Measurements from ENCODE around the gene WASHC3. TPM values are rescaled to one million over a fixed set of nuclear protein-coding genes. Genes with fewer than 3 reads are reported as not detected.

WASHC3 gene
- total RNA-seq, 1 donor from 2014 or later, result 49.4 TPM

- H3K4me1 ChIP-seq, result no peaks in the 10 kb centered on the region
- no peak for DNase-seq (ENCODE audit: extremely low spot score in 2 of 2)
- H3K9me3 ChIP-seq, result no peaks in the 10 kb centered on the region
- no peaks in the 10 kb centered on the region for H3K27me3 ChIP-seq
- TF ChIP-seq POLR2AphosphoS5 (IDR thresholded peaks at IDR 0.05; ENCODE audit: insufficient read depth in 1 of 2, low read depth in 1 of 2) (no peak), POLR2A (IDR thresholded peaks at IDR 0.05) (no peak), CTCF (IDR thresholded peaks at IDR 0.05) (no peak)
- peaks cover 0 to 8% of the 10 kb centered on the region in 2 donors for H3K36me3 ChIP-seq
- intact Hi-C loops (cut with DNase I), result no loop called here
- H3K4me3 ChIP-seq, result no peak overlapping the region
- H3K27ac ChIP-seq, result no peak overlapping the region
Measured at GRCh38 chr12:102031852-102032251, 29.9 kb downstream of the WASHC3 start.

- no peaks in the 10 kb centered on the region for H3K27me3 ChIP-seq
- no peak overlapping the region for H3K27ac ChIP-seq
- DNase-seq (ENCODE audit: extremely low spot score in 2 of 2), result no peak
- H3K9me3 ChIP-seq, result no peaks in the 10 kb centered on the region
- no peaks in the 10 kb centered on the region for H3K36me3 ChIP-seq
- intact Hi-C loops (cut with DNase I), result no loop called here
- TF ChIP-seq POLR2A (IDR thresholded peaks at IDR 0.05) (no peak), CTCF (IDR thresholded peaks at IDR 0.05) (no peak), POLR2AphosphoS5 (IDR thresholded peaks at IDR 0.05; ENCODE audit: insufficient read depth in 1 of 2, low read depth in 1 of 2) (no peak)
- no peaks in the 10 kb centered on the region for H3K4me1 ChIP-seq
- no peak overlapping the region for H3K4me3 ChIP-seq
Measured at GRCh38 chr12:102029141-102029540, 32.6 kb downstream of the WASHC3 start.

- H3K27me3 ChIP-seq, result no peaks in the 10 kb centered on the region
- no peak for DNase-seq (ENCODE audit: extremely low spot score in 2 of 2)
- H3K27ac ChIP-seq, result no peak overlapping the region
- no peaks in the 10 kb centered on the region for H3K36me3 ChIP-seq
- H3K4me3 ChIP-seq, result no peak overlapping the region
- H3K9me3 ChIP-seq, result no peaks in the 10 kb centered on the region
- H3K4me1 ChIP-seq, result no peaks in the 10 kb centered on the region
- TF ChIP-seq POLR2A (IDR thresholded peaks at IDR 0.05), result no peak
- TF ChIP-seq POLR2AphosphoS5 (IDR thresholded peaks at IDR 0.05; ENCODE audit: insufficient read depth in 1 of 2, low read depth in 1 of 2), result no peak
- TF ChIP-seq CTCF (IDR thresholded peaks at IDR 0.05), result no peak
- intact Hi-C loops (cut with DNase I), result no loop called here
Measured at GRCh38 chr12:102026728-102027127, 35.1 kb downstream of the WASHC3 start.

- DNase-seq (ENCODE audit: extremely low spot score in 2 of 2), result no peak
- no peaks in the 10 kb centered on the region for H3K36me3 ChIP-seq
- H3K4me1 ChIP-seq, result no peaks in the 10 kb centered on the region
- no peaks in the 10 kb centered on the region for H3K27me3 ChIP-seq
- no peaks in the 10 kb centered on the region for H3K9me3 ChIP-seq
- no peak overlapping the region for H3K27ac ChIP-seq
- H3K4me3 ChIP-seq, result no peak overlapping the region
- intact Hi-C loops (cut with DNase I), result no loop called here
- no peak for TF ChIP-seq CTCF (IDR thresholded peaks at IDR 0.05)
- no peak for TF ChIP-seq POLR2AphosphoS5 (IDR thresholded peaks at IDR 0.05; ENCODE audit: insufficient read depth in 1 of 2, low read depth in 1 of 2)
- no peak for TF ChIP-seq POLR2A (IDR thresholded peaks at IDR 0.05)
Measured at GRCh38 chr12:102024765-102025164, 37.0 kb downstream of the WASHC3 start.

GRCh38 chr12:102023343-102023930, 38.4 kb downstream of the WASHC3 start:
- no peak for DNase-seq (ENCODE audit: extremely low spot score in 2 of 2)
- Histone ChIP-seq H3K9me3 (no peaks in the 10 kb centered on the region), H3K27ac (no peak overlapping the region), H3K4me1 (no peaks in the 10 kb centered on the region), H3K4me3 (no peak overlapping the region), H3K36me3 (no peaks in the 10 kb centered on the region), H3K27me3 (no peaks in the 10 kb centered on the region)
- TF ChIP-seq POLR2A (IDR thresholded peaks at IDR 0.05) (no peak), CTCF (IDR thresholded peaks at IDR 0.05) (no peak), POLR2AphosphoS5 (IDR thresholded peaks at IDR 0.05; ENCODE audit: insufficient read depth in 1 of 2, low read depth in 1 of 2) (no peak)
- intact Hi-C loops (cut with DNase I), result no loop called here
